ENCODE data around the gene ZNF248. TPM values are rescaled to one million over a fixed set of nuclear protein-coding genes. Genes with fewer than 3 reads are reported as not detected.

The ZNF248 gene
- total RNA-seq, 1 donor: 7.6 TPM

GRCh38 chr10:37813763-37814162 is 43.6 kb downstream of the ZNF248 start:
- no peak for DNase-seq (ENCODE audit: insufficient read length, low spot score, missing footprints)
- H3K4me1 ChIP-seq (ENCODE audit: insufficient read depth, low read length): no peaks in the 10 kb centered on the region
- no peaks in the 10 kb centered on the region for H4K20me1 ChIP-seq (ENCODE audit: insufficient read depth, low read length)
- H3K27ac ChIP-seq (ENCODE audit: low read depth, low read length): no peak overlapping the region
- H3K36me3 ChIP-seq (ENCODE audit: insufficient read depth, low read length): no peaks in the 10 kb centered on the region
- no peaks in the 10 kb centered on the region for H3K79me2 ChIP-seq (ENCODE audit: insufficient read depth, low read length)
- H3K27me3 ChIP-seq (ENCODE audit: insufficient read depth, low read length): no peaks in the 10 kb centered on the region
- no peak overlapping the region for H3K4me2 ChIP-seq (ENCODE audit: insufficient read depth, low read length)
- no peak for TF ChIP-seq CTCF (IDR thresholded peaks at IDR 0.05; ENCODE audit: extremely low read depth, low read depth, low read length)
- no peak overlapping the region for H3K4me3 ChIP-seq (ENCODE audit: insufficient read depth, low read length)
- no peak overlapping the region for H2AFZ ChIP-seq (ENCODE audit: low read length)
- H3K9me3 ChIP-seq (ENCODE audit: low read depth, low read length): peaks cover 7% of the 10 kb centered on the region

- Histone ChIP-seq H3K36me3 (ENCODE audit: insufficient read depth, low read length) (no peaks in the 10 kb centered on the region), H3K9me3 (ENCODE audit: low read depth, low read length) (peaks cover 4% of the 10 kb centered on the region), H3K27me3 (ENCODE audit: insufficient read depth, low read length) (no peaks in the 10 kb centered on the region), H3K4me2 (ENCODE audit: insufficient read depth, low read length) (no peak overlapping the region), H3K79me2 (ENCODE audit: insufficient read depth, low read length) (no peaks in the 10 kb centered on the region), H3K4me1 (ENCODE audit: insufficient read depth, low read length) (no peaks in the 10 kb centered on the region), H2AFZ (ENCODE audit: low read length) (no peak overlapping the region), H4K20me1 (ENCODE audit: insufficient read depth, low read length) (no peaks in the 10 kb centered on the region), H3K4me3 (ENCODE audit: insufficient read depth, low read length) (no peak overlapping the region), H3K27ac (ENCODE audit: low read depth, low read length) (no peak overlapping the region)
- no peak for DNase-seq (ENCODE audit: insufficient read length, low spot score, missing footprints)
- no peak for TF ChIP-seq CTCF (IDR thresholded peaks at IDR 0.05; ENCODE audit: extremely low read depth, low read depth, low read length)
Measured at GRCh38 chr10:37812290-37812689, 45.1 kb downstream of the ZNF248 start.

- Histone ChIP-seq H3K9me3 (ENCODE audit: low read depth, low read length) (peaks cover 3% of the 10 kb centered on the region), H3K27ac (ENCODE audit: low read depth, low read length) (no peak overlapping the region), H3K36me3 (ENCODE audit: insufficient read depth, low read length) (no peaks in the 10 kb centered on the region), H2AFZ (ENCODE audit: low read length) (no peak overlapping the region), H3K79me2 (ENCODE audit: insufficient read depth, low read length) (no peaks in the 10 kb centered on the region), H4K20me1 (ENCODE audit: insufficient read depth, low read length) (no peaks in the 10 kb centered on the region), H3K27me3 (ENCODE audit: insufficient read depth, low read length) (no peaks in the 10 kb centered on the region), H3K4me2 (ENCODE audit: insufficient read depth, low read length) (no peak overlapping the region), H3K4me1 (ENCODE audit: insufficient read depth, low read length) (no peaks in the 10 kb centered on the region), H3K4me3 (ENCODE audit: insufficient read depth, low read length) (no peak overlapping the region)
- no peak for TF ChIP-seq CTCF (IDR thresholded peaks at IDR 0.05; ENCODE audit: extremely low read depth, low read depth, low read length)
- no peak for DNase-seq (ENCODE audit: insufficient read length, low spot score, missing footprints)
Measured at GRCh38 chr10:37803269-37803668, 54.1 kb downstream of the ZNF248 start.

GRCh38 chr10:37801557-37801956 is 55.9 kb downstream of the ZNF248 start:
- no peaks in the 10 kb centered on the region for H3K79me2 ChIP-seq (ENCODE audit: insufficient read depth, low read length)
- H3K4me1 ChIP-seq (ENCODE audit: insufficient read depth, low read length): no peaks in the 10 kb centered on the region
- peaks cover 3% of the 10 kb centered on the region for H3K9me3 ChIP-seq (ENCODE audit: low read depth, low read length)
- no peak overlapping the region for H3K4me3 ChIP-seq (ENCODE audit: insufficient read depth, low read length)
- H3K27me3 ChIP-seq (ENCODE audit: insufficient read depth, low read length): no peaks in the 10 kb centered on the region
- TF ChIP-seq CTCF (IDR thresholded peaks at IDR 0.05; ENCODE audit: extremely low read depth, low read depth, low read length): no peak
- H2AFZ ChIP-seq (ENCODE audit: low read length): no peak overlapping the region
- H3K4me2 ChIP-seq (ENCODE audit: insufficient read depth, low read length): no peak overlapping the region
- H3K27ac ChIP-seq (ENCODE audit: low read depth, low read length): no peak overlapping the region
- H4K20me1 ChIP-seq (ENCODE audit: insufficient read depth, low read length): no peaks in the 10 kb centered on the region
- no peaks in the 10 kb centered on the region for H3K36me3 ChIP-seq (ENCODE audit: insufficient read depth, low read length)
- no peak for DNase-seq (ENCODE audit: insufficient read length, low spot score, missing footprints)

All from osteoblast (primary cell).